ENCODE data around the gene NAV3.

The NAV3 gene

DNA sequence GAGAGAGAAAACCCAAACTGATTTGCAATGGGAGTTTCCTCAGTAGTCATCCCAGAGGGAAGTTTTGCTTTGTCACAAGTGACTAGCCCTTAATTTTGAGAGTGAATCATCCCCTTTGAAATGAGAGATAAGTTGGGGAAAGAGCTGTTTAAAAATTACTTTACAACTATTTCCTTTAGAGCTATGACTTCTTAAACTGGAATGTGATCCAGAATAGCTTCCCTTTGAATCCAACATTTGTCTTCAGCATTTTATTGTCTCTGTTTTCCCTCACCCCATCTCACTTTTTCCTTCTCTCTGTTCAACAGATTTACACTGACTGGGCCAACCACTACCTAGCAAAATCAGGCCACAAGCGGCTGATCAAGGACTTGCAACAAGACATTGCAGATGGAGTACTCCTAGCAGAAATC is 109.3 kb downstream of the NAV3 start:
- no peak for DNase-seq

DNA sequence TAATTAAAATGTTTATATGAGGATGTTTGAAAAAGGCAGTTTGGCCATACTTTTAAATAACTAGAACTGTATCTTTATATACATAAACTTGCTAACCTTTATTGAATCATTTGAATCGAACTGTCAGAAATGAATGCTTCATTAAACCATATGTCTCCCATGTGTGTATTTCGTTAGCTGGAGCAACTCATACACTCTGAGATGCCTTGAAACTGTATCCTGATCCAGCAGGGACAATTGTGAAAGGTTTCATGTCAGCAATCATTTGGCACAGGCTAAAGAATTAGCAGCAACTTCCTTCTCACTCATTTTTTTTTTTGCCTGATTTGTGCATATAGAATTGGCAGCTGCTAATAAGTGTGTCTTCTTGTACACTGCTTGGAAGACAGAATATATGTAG is 109.9 kb downstream of the NAV3 start:
- no peak for DNase-seq

GRCh38 chr12:77941401-77941800 is 110.7 kb downstream of the NAV3 start:
- no peak for DNase-seq

GRCh38 chr12:77943466-77943865 is 112.8 kb downstream of the NAV3 start:
- no peak for DNase-seq

DNA sequence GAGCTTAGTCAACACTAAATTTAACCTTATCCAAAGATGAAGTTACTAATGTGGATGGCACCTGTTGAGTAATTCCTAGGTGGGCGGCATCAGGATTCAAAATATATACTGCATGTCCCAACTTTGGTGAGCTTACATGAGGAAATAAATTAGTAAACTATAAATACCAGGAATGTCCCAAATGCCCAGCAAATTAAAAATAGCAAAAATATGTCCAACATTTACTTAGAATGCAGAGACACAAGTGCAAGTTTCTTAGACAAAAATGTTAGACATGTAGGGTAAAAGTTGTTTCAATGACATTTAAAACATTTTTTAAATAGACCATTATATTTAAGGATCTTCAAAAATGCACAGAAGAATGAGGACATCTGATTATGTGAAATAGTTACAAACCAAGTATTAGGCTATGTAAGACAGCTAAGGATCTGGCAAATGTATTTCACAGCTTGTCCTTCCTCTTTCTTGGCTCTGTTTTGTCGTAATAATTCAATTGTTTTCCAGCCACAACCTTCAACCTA is 115.9 kb downstream of the NAV3 start:
- DNase-seq = no peak

GRCh38 chr12:77947330-77947729 is 116.6 kb downstream of the NAV3 start:
- no peak for DNase-seq

DNA sequence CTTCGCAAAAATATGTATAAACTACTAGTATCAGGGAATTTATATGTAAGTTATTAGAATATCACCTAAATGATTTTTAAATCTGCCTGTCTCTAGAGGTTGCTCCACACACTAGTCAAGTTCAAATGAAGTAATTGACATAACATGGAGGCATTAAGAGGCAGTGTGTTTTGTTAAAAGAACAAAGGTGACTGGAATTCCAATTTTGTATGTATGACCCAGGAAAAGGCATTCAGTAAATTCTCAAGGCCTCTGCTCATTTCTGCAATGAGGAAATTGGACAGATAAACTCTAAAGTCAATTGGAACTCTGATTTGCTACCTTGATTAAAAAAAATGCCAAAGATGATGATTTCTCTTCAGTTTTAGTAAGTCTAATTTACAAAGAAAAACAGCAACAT is 117.1 kb downstream of the NAV3 start:
- DNase-seq = no peak

DNA sequence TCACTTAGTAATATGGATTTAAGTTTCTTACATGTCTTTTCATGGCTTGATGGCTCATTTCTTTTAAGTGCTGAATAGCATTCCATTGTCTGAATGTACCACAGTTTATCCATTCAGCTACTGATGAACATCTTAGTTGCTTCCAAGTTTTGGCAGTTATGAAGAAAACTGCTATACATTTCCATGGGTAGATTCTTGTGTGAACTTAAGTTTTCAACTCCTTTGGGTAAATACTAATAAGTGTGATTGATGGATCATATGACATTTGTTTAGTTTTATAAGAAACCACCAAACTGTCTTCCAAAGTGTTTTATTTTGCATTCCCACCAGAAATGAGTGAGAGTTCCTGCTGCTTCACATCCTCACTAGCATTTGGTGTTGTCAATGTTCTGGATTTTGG is 119.2 kb downstream of the NAV3 start:
- DNase-seq = no peak

GRCh38 chr12:77953528-77954205 is 123.0 kb downstream of the NAV3 start:
- DNase-seq = no peak

GRCh38 chr12:77954206-77954555 is 123.5 kb downstream of the NAV3 start:
- no peak for DNase-seq

- DNase-seq = no peak
These were observed 126.4 kb downstream of the NAV3 start for GRCh38 chr12:77957062-77957461.

GRCh38 chr12:77963576-77964178 is 133.0 kb downstream of the NAV3 start:
- no peak for DNase-seq

GRCh38 chr12:77965790-77966189 is 135.1 kb downstream of the NAV3 start:
- DNase-seq = no peak

DNA sequence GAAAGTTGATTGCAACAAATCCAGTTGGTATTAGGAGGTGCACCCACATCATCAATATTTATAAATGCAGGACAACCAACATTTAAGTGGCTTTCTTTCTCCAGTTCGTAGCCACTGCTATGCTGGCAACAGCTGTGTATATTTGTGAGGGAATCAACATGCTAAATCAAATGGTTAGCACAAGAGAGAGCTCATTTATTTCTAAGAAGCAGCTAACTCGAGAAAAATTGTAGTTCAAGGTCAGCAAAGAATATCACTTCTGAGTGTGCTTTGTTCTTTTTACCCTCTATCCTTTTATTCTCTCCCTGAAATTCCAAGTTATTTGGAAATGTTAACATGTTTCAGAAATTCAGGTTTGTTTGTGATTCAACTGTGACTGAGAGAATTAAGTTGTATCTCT is 137.3 kb downstream of the NAV3 start:
- DNase-seq = no peak

DNA sequence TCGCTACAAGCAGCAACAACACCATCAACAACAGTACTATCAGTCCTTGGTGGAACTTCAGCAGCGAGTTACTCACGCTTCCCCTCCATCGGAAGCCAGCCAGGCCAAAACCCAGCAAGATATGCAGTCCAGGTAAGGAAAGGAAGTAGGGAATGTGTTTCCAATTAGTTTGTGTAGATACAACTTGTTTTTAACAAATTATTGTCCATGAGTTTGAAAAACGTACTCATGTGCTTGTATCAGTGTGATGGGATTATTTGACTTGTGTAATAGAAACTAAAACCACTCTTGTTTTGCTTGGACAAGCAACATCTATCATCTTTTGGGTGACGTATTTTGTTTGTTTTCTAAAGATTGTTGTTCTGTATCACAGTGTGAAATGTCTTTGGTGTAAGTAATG is 137.9 kb downstream of the NAV3 start:
- DNase-seq = no peak

DNA sequence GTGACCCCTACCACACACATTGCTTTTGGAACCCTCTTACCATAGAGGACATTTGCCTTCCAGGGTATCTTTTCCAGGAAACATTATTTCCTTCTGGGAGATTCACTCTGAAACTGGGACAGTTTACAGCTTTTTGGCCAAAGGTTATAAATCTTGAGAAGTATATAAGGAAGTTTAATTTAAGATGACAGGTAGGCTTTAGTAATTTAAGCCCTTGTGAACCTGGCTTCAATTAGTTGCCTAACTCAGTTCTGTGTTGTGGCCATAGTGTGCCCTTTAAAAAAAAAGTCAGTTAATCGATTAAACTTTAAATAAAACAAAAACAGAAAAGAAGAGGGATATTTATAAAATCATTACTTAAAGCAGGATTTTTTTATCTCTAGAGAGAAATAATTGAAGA is 142.9 kb downstream of the NAV3 start:
- no peak for DNase-seq

DNA sequence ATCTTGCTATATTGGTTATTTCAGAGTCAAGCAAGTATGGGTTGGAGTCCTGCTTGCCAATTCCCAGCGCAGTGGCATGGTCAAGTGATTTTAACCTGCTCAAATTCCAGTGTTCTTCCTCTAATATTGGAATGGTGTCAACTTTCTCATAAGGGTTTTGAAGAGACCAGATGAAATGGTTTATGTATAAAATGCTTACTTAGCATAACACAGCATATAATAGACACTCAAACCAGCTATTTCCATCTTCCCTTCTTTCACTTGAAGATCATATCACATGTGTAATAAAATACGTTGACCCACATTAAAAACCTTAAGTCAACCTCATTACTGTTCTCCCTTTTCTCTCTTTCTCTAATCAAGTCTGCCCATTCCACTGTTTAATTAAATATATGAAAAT is 144.0 kb downstream of the NAV3 start:
- no peak for DNase-seq

DNA sequence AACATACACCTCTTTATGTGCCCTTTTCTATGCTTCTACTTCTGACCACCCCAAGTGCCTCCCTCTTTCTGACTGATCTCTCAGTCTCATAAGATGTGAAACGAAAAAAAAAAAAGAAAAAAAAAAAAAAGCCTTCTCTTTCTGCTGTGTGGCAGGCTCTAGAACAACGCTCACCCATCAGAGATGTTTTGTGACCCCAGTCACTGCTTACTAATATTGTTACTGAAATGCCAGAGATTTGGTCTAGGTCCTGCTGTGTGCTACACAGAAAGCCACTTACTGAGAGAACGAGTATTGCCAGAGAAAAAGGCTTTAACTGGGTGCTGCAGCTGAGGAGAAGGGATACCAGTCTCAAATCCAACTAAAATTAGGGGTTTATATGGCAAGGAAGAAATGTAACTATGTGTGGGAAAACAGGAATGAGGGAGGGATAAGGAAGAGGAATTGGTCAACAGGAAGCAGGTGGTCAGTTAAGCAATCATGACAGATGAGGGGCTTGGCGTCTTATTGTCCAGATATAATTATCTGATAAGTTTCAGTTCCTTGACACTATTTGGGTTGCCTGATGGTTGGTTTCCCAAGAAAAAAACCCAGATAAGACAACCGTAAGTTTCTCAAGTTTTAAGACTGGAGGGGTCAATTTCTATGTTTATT is 149.0 kb downstream of the NAV3 start:
- no peak for DNase-seq

- no peak for DNase-seq
These were observed 150.1 kb downstream of the NAV3 start for GRCh38 chr12:77980782-77981181.

DNA sequence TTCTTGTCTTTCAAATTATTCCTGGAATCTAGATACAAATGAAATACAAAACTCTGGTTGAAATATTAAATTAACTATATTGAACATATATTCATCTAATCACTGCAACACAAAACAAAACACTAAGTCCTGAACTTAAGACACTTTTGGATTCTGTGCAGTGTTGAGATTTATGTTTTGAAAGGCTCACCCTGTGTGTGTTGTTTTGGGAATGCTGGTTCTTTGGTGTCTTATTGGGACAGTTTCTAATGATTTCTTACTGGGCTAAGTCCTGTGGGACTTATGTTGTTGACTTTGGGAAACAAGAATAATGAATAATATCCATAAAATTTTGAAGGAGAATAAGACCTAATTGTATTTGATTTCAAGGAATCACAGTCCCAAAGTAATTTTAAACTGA is 153.2 kb downstream of the NAV3 start:
- no peak for DNase-seq

DNA sequence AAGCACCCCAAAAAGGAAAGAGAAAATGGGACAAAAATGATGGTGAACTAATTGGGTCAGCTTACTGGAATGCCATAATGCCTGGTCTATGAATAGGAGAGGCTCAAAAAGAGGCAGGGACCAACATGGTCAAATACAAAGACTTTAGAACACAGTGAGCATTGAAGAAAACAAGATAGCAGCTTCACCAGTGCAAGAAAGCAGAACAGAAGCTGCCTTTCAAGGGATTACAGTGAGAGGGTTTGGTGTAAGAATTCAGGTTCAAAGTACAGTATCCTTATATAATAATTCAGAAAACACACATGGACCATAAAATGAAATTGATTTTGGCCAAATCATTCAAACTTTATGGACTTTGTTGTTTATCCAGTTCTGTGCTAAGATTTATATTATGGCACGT is 162.1 kb downstream of the NAV3 start:
- DNase-seq = no peak

- no peak for DNase-seq
These were observed 163.0 kb downstream of the NAV3 start for GRCh38 chr12:77993658-77994057.

- no peak for DNase-seq
These were observed 164.9 kb downstream of the NAV3 start for GRCh38 chr12:77995436-77996167.

DNA sequence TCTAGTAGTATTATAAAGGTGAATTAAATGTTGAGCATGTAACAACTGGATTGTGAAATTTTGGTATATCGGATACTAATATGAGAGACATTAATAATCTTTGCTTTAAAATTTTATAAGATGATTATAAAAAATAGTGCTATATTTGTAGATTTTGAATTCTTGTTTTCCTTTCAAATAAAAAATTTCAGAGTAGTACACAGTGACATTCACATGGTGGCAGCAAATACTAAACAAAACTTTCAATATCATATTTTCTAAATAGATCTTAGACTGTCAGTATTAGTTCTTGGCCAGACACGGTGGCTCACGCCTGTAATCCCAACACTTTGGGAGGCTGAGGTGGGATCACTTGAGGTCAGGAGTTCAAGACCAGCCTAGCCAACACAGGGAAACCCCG is 166.0 kb downstream of the NAV3 start:
- no peak for DNase-seq
